GM12892 (cell line): ENCODE results near the gene GAS1. TPM values are rescaled to one million over a fixed set of nuclear protein-coding genes. Genes with fewer than 3 reads are reported as not detected.

Experiments used
- DNase-seq: peaks from one replicate; pipeline ENCODE4 v3.0.0; 2011; ENCODE audit not compliant: insufficient read length
- FAIRE-seq: peaks from 2 replicates; lab custom pipeline; 2011; peaks lifted over from hg19 to GRCh38; lab: Jason Lieb, UNC
- POLR2A ChIP-seq: IDR thresholded peaks from 2 replicates; pipeline ENCODE4 v1.6.1; 2011; ENCODE audit warnings: low read depth, low read length, control low read depth
- POLR2AphosphoS5 ChIP-seq: IDR thresholded peaks from 2 replicates; pipeline ENCODE4 v1.6.1; 2011; ENCODE audit warnings: low read depth, low read length, control low read depth
- TAF1 ChIP-seq: IDR thresholded peaks from 2 replicates; pipeline ENCODE4 v1.6.1; 2011; ENCODE audit warnings: low read depth, mild to moderate bottlenecking, control low read depth, low read length, borderline replicate concordance
- polyA plus RNA-seq: library from polyadenylated mRNA; unstranded; fragments of >200 nt; gene quantifications from one replicate; pipeline ENCODE4 v1.2.1, GENCODE V29; 2012; ENCODE audit warnings: missing spikeins, inconsistent platforms; ENCODE audit not compliant: missing spikeins

Gene GAS1
- not detected for polyA plus RNA-seq

DNA sequence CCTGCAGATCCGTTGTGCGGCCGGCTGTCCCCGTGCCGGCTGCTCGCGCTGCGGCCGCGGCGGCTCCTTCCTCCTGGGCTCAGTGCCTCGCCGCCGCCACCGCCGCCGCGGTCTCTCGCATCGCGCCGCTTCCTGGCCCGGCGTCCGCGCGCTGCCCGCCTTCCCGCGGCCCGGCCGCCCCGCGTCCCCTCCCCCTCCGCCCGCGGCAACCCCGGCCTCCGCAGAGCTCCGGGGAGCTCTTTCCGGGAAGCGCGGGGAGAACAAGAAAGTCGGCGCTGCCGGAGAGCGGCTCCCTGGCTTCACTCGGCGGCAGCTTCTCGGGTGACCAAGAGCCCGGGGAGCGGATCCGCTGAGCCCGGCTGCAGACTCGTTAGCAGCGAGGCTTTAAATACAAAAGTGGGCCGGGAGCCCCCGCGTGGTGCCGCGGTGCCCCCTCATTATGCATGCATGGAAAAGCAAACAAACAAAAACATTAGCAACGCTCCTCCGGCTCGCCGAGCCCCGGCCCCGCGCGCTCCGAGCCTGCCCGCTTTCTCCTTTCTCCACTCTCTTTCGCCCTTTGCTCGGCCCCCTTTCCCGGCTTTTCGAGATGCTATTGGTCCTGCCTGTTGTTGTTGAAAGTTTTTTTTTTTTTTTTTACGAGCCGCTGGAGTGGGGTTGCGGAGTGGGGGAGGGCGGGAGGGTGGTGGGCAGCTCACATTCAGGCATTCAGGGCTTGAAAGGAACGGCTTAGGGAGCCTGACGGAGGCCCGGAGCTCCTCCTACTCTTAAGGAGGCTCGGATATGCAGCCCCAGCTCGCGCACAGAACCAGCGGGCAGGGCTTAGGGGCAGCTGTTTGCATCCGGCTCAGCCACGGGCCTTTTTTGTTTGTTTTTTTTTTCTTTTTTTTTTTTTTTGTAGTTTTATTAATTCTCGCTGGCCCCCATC, at the start of gene GAS1:
Gene GAS1, minus strand, starts transcription at position 361 of the 928 bp plus-strand sequence. CDS start 727 bp downstream, outside the sequence.
- DNase-seq (peak; percentile 33), FAIRE-seq (no peak)
- TF ChIP-seq POLR2A = no peak

- TF ChIP-seq POLR2A (no peak), TAF1 (no peak), POLR2AphosphoS5 (no peak)
- FAIRE-seq = no peak
- DNase-seq = no peak
Measured at GRCh38 chr9:86994231-86994630, 46.9 kb upstream of the GAS1 start.

DNA sequence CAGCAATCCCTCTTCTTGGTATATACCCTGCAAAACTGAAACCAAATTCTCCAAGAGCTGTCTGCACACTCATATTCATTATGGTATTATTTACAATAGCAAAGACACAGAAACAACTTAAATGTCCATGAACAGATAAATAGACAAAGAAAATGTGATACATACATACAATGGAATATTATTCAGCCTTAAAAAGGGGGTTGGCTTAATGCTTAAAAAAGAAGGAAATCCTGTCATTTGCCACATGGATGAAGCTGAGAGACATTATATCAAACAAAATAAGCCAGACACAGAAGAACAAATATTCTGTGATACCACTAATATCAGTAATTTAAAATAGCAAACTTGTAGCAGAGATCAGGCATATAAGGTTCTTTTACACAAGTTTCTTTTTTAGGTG, 46.5 kb upstream of the GAS1 start:
- FAIRE-seq = no peak
- no peak for DNase-seq
- TF ChIP-seq TAF1 (no peak), POLR2A (no peak), POLR2AphosphoS5 (no peak)

- DNase-seq (no peak), FAIRE-seq (no peak)
- TF ChIP-seq POLR2AphosphoS5 = no peak
- TF ChIP-seq POLR2A = no peak
- no peak for TF ChIP-seq TAF1
Measured at GRCh38 chr9:86991077-86991476, 43.8 kb upstream of the GAS1 start.

DNA sequence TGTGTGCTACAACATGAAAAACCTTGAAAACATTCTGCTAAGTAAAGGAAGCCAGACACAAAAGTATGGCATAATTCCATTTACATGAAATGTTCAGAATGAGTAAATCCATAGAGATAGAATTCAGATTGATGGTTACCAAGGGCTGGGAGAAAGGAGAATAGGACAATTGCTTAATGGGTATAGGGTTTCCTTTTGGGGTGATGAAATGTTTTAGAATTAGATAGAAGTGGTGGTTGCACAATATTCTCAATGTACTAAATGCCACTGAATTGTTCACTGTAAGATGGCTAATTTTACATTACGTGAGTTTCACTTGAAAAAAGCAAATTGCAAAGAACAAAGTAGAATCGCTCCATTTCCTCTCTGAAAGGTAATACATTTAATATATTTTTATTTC, 43.0 kb upstream of the GAS1 start:
- TF ChIP-seq TAF1 (no peak), POLR2A (no peak), POLR2AphosphoS5 (no peak)
- no peak for DNase-seq

DNA sequence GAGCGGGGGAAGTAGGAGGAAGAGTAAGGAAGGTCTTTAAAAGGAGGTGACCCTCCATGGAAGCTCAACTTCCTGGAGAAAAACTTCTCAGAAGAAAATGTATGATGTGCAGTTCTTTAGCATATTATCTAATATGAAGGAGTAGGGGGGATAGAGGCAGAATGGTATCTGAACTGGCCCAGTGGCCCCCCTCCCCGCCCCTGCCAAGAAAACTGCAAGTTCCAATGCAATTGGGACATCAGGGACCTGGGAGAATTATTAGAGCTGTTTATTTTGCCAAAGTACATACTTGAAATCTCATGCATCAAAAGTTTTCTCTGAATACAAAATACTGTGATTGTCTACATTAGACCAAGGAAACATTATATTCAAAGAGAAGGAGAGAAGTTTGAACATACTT, 40.6 kb upstream of the GAS1 start:
- no peak for FAIRE-seq
- TF ChIP-seq POLR2A = no peak
- no peak for TF ChIP-seq TAF1
- TF ChIP-seq POLR2AphosphoS5 = no peak
- no peak for DNase-seq

More for the DNA sequence above, 43.0 kb upstream of the GAS1 start:
- FAIRE-seq = no peak

GRCh38 chr9:86985132-86985647, 37.9 kb upstream of the GAS1 start:
- FAIRE-seq (no peak), DNase-seq (no peak)
- no peak for TF ChIP-seq POLR2AphosphoS5

DNA sequence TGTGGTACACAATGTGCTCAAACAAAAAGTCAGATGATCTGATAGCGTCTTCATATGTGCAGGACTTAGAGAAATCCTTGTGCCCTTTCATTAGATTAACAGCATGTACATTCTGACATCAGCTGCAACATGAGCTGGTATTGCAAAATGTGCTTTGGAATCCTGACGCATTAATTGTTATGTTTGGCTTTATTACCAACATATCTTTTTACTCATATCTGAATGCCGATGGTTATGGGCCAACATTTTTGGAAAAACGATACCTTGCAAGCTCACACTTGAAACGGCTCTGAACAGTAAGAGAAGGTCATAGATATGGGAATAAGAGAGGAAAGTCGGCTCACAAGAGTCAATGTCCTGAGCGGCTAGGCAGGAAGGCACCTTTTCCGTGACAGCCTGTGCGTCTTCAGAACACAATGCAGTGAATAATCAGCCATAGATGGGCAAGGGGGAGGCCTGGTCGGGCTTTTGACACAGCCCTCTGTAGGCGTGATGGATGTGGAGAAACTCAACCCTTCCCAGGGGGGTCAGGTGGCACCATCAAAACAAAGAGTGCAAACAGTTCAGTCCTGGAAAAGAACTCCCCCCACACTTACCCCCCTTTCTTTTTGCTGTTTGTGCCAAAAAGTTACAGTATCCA, 36.4 kb upstream of the GAS1 start:
- FAIRE-seq (no peak), DNase-seq (no peak)
- TF ChIP-seq TAF1 (no peak), POLR2A (no peak), POLR2AphosphoS5 (no peak)

GRCh38 chr9:86983249-86983619, 35.9 kb upstream of the GAS1 start:
- no peak for TF ChIP-seq POLR2A
- no peak for TF ChIP-seq TAF1
- no peak for TF ChIP-seq POLR2AphosphoS5
- DNase-seq = no peak
- no peak for FAIRE-seq

GRCh38 chr9:86980802-86981201, 33.5 kb upstream of the GAS1 start:
- TF ChIP-seq POLR2AphosphoS5 (no peak), POLR2A (no peak), TAF1 (no peak)
- DNase-seq = no peak
- no peak for FAIRE-seq

- FAIRE-seq = no peak
- TF ChIP-seq POLR2AphosphoS5 = no peak
- TF ChIP-seq TAF1 = no peak
- TF ChIP-seq POLR2A = no peak
Measured at GRCh38 chr9:86979657-86980056, 32.4 kb upstream of the GAS1 start.

More at GRCh38 chr9:86979657-86980056, 32.4 kb upstream of the GAS1 start:
- DNase-seq = no peak
